H9 (cell line): Measurements from ENCODE around the gene RAB17. TPM values are rescaled to one million over a fixed set of nuclear protein-coding genes. Genes with fewer than 3 reads are reported as not detected.

Experiments
- DNase-seq: peaks from one replicate; pipeline ENCODE4 v3.0.0-alpha.2; 2017
- H2AFZ ChIP-seq: one replicate; pipeline ENCODE4 v1.6.1; 2013; ENCODE audit warnings: mild to moderate bottlenecking, low read length, control low read depth, moderate library complexity
- H2AK5ac ChIP-seq: 2 replicates; pipeline ENCODE4 v1.6.1; 2013; ENCODE audit warnings: low read length, control low read depth, mixed read lengths; ENCODE audit not compliant: insufficient read length
- H2BK120ac ChIP-seq: one replicate; pipeline ENCODE4 v1.6.1; 2013; ENCODE audit warnings: low read depth, mild to moderate bottlenecking, low read length, control low read depth, inconsistent platforms; ENCODE audit not compliant: poor library complexity, severe bottlenecking
- H2BK12ac ChIP-seq: 2 replicates; pipeline ENCODE4 v1.6.1; 2013; ENCODE audit warnings: low read length, control low read depth, mixed read lengths, low read depth; ENCODE audit not compliant: insufficient read length
- H2BK15ac ChIP-seq: 2 replicates; pipeline ENCODE4 v1.6.1; 2013; ENCODE audit warnings: low read depth, low read length, control low read depth
- H2BK20ac ChIP-seq: one replicate; pipeline ENCODE4 v1.6.1; 2013; ENCODE audit warnings: low read depth, mild to moderate bottlenecking, low read length, control low read depth, inconsistent platforms; ENCODE audit not compliant: poor library complexity, severe bottlenecking
- H2BK5ac ChIP-seq: 2 replicates; pipeline ENCODE4 v1.6.1; 2013; ENCODE audit warnings: low read length, control low read depth, mixed read lengths; ENCODE audit not compliant: insufficient read length
- H3K14ac ChIP-seq: 2 replicates; pipeline ENCODE4 v1.6.1; 2013; ENCODE audit warnings: low read length, control low read depth; ENCODE audit not compliant: insufficient read depth
- H3K18ac ChIP-seq: 2 replicates; pipeline ENCODE4 v1.6.1; 2013; ENCODE audit warnings: low read depth, mild to moderate bottlenecking, mixed read lengths, low read length, control low read depth; ENCODE audit not compliant: insufficient read length
- H3K23ac ChIP-seq: 2 replicates; pipeline ENCODE4 v1.6.1; 2013; ENCODE audit warnings: low read length, control low read depth, mixed read lengths, low read depth; ENCODE audit not compliant: insufficient read length
- H3K23me2 ChIP-seq: 2 replicates; pipeline ENCODE4 v1.6.1; 2013; ENCODE audit warnings: low read depth, mild to moderate bottlenecking, mixed read lengths, low read length, control low read depth; ENCODE audit not compliant: insufficient read length, poor library complexity, severe bottlenecking
- H3K27ac ChIP-seq: 2 replicates; pipeline ENCODE4 v1.5.1; 2013; ENCODE audit warnings: low read length, control low read depth, mixed read lengths, low read depth; ENCODE audit not compliant: insufficient read length
- H3K27me3 ChIP-seq: 2 replicates; pipeline ENCODE4 v1.6.1; 2013; ENCODE audit warnings: low read length, control low read depth, inconsistent platforms; ENCODE audit not compliant: insufficient read depth
- H3K4ac ChIP-seq: 2 replicates; pipeline ENCODE4 v1.6.1; 2013; ENCODE audit warnings: low read depth, mild to moderate bottlenecking, control low read depth, inconsistent platforms, low read length, moderate library complexity
- H3K4me1 ChIP-seq: 2 replicates; pipeline ENCODE4 v1.6.1; 2013; ENCODE audit warnings: low read length, control low read depth, inconsistent platforms; ENCODE audit not compliant: insufficient read depth
- H3K4me2 ChIP-seq: 2 replicates; pipeline ENCODE4 v1.6.1; 2013; ENCODE audit warnings: low read length, control low read depth, mixed read lengths; ENCODE audit not compliant: insufficient read length, insufficient read depth
- H3K56ac ChIP-seq: 2 replicates; pipeline ENCODE4 v1.6.1; 2013; ENCODE audit warnings: low read depth, mild to moderate bottlenecking, mixed read lengths, low read length, control low read depth; ENCODE audit not compliant: insufficient read length
- H3K79me1 ChIP-seq: 2 replicates; pipeline ENCODE4 v1.6.1; 2013; ENCODE audit warnings: low read depth, mild to moderate bottlenecking, moderate library complexity, low read length, control low read depth, inconsistent platforms; ENCODE audit not compliant: insufficient read depth, poor library complexity, severe bottlenecking
- H3K79me2 ChIP-seq: 2 replicates; pipeline ENCODE4 v1.6.1; 2013; ENCODE audit warnings: low read length, control low read depth, inconsistent platforms; ENCODE audit not compliant: insufficient read depth
- H3K9ac ChIP-seq: 2 replicates; pipeline ENCODE4 v1.6.1; 2013; ENCODE audit warnings: low read length, control low read depth, mixed read lengths; ENCODE audit not compliant: insufficient read length; ENCODE audit errors: extremely low read depth
- H3K9me3 ChIP-seq: one replicate; pipeline ENCODE4 v1.6.1; 2013; ENCODE audit warnings: low read depth, low read length, inconsistent platforms; ENCODE audit not compliant: control insufficient read depth
- H3T11ph ChIP-seq: one replicate; pipeline ENCODE4 v1.6.1; 2013; ENCODE audit warnings: mild to moderate bottlenecking, low read length, control low read depth, inconsistent platforms
- H4K20me1 ChIP-seq: one replicate; pipeline ENCODE4 v1.6.1; 2013; ENCODE audit not compliant: control insufficient read depth, insufficient read length, insufficient read depth
- H4K5ac ChIP-seq: 2 replicates; pipeline ENCODE4 v1.6.1; 2013; ENCODE audit warnings: low read depth, mild to moderate bottlenecking, mixed read lengths, low read length, control low read depth; ENCODE audit not compliant: insufficient read length
- H4K8ac ChIP-seq: replicated peaks from 2 replicates; pipeline ENCODE4 v1.6.1; 2013; ENCODE audit warnings: low read length, control low read depth, mixed read lengths, low read depth; ENCODE audit not compliant: insufficient read length
- H4K91ac ChIP-seq: 2 replicates; pipeline ENCODE4 v1.6.1; 2013; ENCODE audit warnings: low read depth, mild to moderate bottlenecking, moderate library complexity, mixed read lengths, low read length, control low read depth; ENCODE audit not compliant: insufficient read length
- H3K27ac Mint-ChIP-seq, 3 experiments: 2 replicates in 2 of 3; 3 replicates in 1 of 3; pipeline ENCODE4 v1.8.0; 2020 to 2021; ENCODE audit warnings: mixed read lengths in 3 of 3, mild to moderate bottlenecking in 1 of 3, moderate library complexity in 1 of 3
- H3K27me3 Mint-ChIP-seq: 2 replicates; pipeline ENCODE4 v1.8.0; 2021; ENCODE audit warnings: low read depth, mild to moderate bottlenecking, moderate library complexity, mixed read lengths
- H3K36me3 Mint-ChIP-seq, 3 experiments: 2 replicates in 2 of 3; 3 replicates in 1 of 3; pipeline ENCODE4 v1.8.0; 2020 to 2021; ENCODE audit warnings: low read depth in 3 of 3, mixed read lengths in 3 of 3; ENCODE audit not compliant: insufficient read depth in 1 of 3
- H3K4me1 Mint-ChIP-seq, 2 experiments: 2 replicates each; pipeline ENCODE4 v1.8.0; 2020; ENCODE audit warnings: mixed read lengths in 2 of 2
- H3K4me3 Mint-ChIP-seq, 2 experiments: 2 replicates in 1 of 2; 3 replicates in 1 of 2; pipeline ENCODE4 v1.8.0; 2020 to 2021; ENCODE audit warnings: mild to moderate bottlenecking in 2 of 2, mixed read lengths in 2 of 2, moderate library complexity in 1 of 2
- H3K9me3 Mint-ChIP-seq, 2 experiments: 2 replicates in 1 of 2; 3 replicates in 1 of 2; pipeline ENCODE4 v1.8.0; 2020; ENCODE audit warnings: mild to moderate bottlenecking in 2 of 2, mixed read lengths in 2 of 2, moderate library complexity in 1 of 2
- CTCF ChIP-seq: fragments of 200-600 bp; sonication (generic); conservative IDR thresholded peaks from 3 replicates; pipeline ENCODE4 v1.8.0; 2021; ENCODE audit warnings: antibody characterized with exemption, mild to moderate bottlenecking
- WGBS: extraction: QIAGEN DNeasy Blood & Tissue Kit; methylation state at CpG from one replicate; pipeline ENCODE4 v1.1.7; 2013; ENCODE audit warnings: missing lambda C conversion rate, low lambda C conversion rate, mixed read lengths; ENCODE audit not compliant: insufficient read length; ENCODE audit errors: extremely low coverage; 5-methylcytosine and 5-hydroxymethylcytosine counted together
- total RNA-seq: library from RNA; stranded (reverse); gene quantifications from 2 replicates; pipeline ENCODE4 v1.2.1, GENCODE V29; 2021

Gene RAB17
- total RNA-seq, 1 experiment from 2014 or later, result 31.9 TPM

- no peak overlapping the region for H3K4me3 Mint-ChIP-seq
- peaks cover 46 to 60% of the 10 kb centered on the region in 2 experiments for H3K4me1 Mint-ChIP-seq
- Histone ChIP-seq H3K56ac (no peak overlapping the region), H3K27me3 (no peaks in the 10 kb centered on the region), H2BK120ac (no peak overlapping the region), H3K4ac (no peak overlapping the region), H3K79me1 (peaks cover 5% of the 10 kb centered on the region), H2BK12ac (no peak overlapping the region), H4K20me1 (no peaks in the 10 kb centered on the region), H3K79me2 (peaks cover 23% of the 10 kb centered on the region; the same call in 1 of the 2 replicates), H2BK15ac (no peak overlapping the region), H2AK5ac (no peak overlapping the region), H3K9me3 (no peaks in the 10 kb centered on the region), H2AFZ (no peak overlapping the region), H3T11ph (no peak overlapping the region), H3K23ac (no peak overlapping the region), H3K27ac (no peak overlapping the region), H3K18ac (no peak overlapping the region), H2BK20ac (no peak overlapping the region), H3K23me2 (peaks cover 4% of the 10 kb centered on the region), H3K9ac (no peak overlapping the region), H4K8ac (no peak overlapping the region), H3K4me2 (no peak overlapping the region), H3K14ac (no peak overlapping the region), H2BK5ac (no peak overlapping the region), H3K4me1 (peaks cover 9% of the 10 kb centered on the region; the same call in 1 of the 2 replicates), H4K91ac (no peak overlapping the region), H4K5ac (no peak overlapping the region)
- peaks cover 4 to 20% (median 11%) of the 10 kb centered on the region in 3 experiments for H3K36me3 Mint-ChIP-seq
- H3K9me3 Mint-ChIP-seq, result 0 out of 5 replicates have a peak, but pooled peaks cover 0 to 4% of the 10 kb centered on the region in 2 experiments
- no peak overlapping the region for H3K27ac Mint-ChIP-seq
- DNase-seq, result no peak
- H3K27me3 Mint-ChIP-seq, result no peaks in the 10 kb centered on the region
- WGBS, result no CpG with 5 or more reads among the region's 19 CpGs
- no peak for TF ChIP-seq CTCF
Observed at GRCh38 chr2:237583385-237584295, 6.9 kb downstream of the RAB17 start.
